ENCODE measurements around the gene POU2F1. TPM values are rescaled to one million over a fixed set of nuclear protein-coding genes. Genes with fewer than 3 reads are reported as not detected.

Gene POU2F1
- total RNA-seq, 2 donors from 2014 or later, result 48.6 to 49.4 TPM

DNA sequence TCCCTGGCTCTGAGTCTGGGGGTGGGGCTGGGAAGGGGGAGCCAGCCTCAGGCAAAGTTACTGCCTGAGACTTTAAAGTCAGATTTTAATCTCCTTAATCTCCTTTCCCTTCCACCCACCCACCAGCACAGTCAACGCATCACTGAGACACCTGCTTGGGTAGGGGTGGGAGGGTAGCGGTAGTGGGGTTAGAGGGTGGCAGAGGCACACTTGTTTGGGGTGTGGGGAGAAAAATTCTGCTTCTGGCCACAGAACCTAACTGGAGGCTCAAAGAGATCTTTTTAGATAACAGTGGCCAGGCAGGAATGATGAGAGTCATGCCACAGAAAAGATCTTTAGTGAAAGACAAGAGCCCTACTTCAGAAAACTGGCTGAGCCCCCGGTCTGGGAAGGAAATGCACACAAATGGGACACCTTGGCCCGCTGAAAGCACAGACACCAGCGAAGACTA lies 253.5 kb downstream of the POU2F1 start:
- peaks cover 10% of the 10 kb centered on the region for H3K4me1 Mint-ChIP-seq
- H3K4me1 ChIP-seq (ENCODE audit: control insufficient read depth, insufficient read depth, low read length), result no peaks in the 10 kb centered on the region
- H3K36me3 ChIP-seq (ENCODE audit: control insufficient read depth, insufficient read depth, low read length), result no peaks in the 10 kb centered on the region
- DNase-seq, result peak; percentile 28
- peaks cover 5% of the 10 kb centered on the region for H3K9me3 Mint-ChIP-seq
- H3K9me3 ChIP-seq (ENCODE audit: control insufficient read depth, low read length), result no peaks in the 10 kb centered on the region
- H3K27me3 Mint-ChIP-seq (ENCODE audit: insufficient read depth), result peaks cover 4% of the 10 kb centered on the region
- H3K27ac ChIP-seq (ENCODE audit: low read depth, low read length), result no peak overlapping the region
- WGBS, 2 experiments (ENCODE audit: insufficient coverage in 1 of 2, insufficient read length in 1 of 2), result 85 to 91% methylated on average over 3 to 5 of the region's 5 CpGs
- H3K27me3 ChIP-seq (ENCODE audit: control insufficient read depth, insufficient read depth, low read length, poor library complexity, severe bottlenecking), result no peaks in the 10 kb centered on the region
- H3K36me3 Mint-ChIP-seq (ENCODE audit: low read depth), result no peaks in the 10 kb centered on the region
- H3K4me3 Mint-ChIP-seq, result no peak overlapping the region
- H3K4me3 ChIP-seq (ENCODE audit: low read length), result no peak overlapping the region
- TF ChIP-seq, protein P1, sequence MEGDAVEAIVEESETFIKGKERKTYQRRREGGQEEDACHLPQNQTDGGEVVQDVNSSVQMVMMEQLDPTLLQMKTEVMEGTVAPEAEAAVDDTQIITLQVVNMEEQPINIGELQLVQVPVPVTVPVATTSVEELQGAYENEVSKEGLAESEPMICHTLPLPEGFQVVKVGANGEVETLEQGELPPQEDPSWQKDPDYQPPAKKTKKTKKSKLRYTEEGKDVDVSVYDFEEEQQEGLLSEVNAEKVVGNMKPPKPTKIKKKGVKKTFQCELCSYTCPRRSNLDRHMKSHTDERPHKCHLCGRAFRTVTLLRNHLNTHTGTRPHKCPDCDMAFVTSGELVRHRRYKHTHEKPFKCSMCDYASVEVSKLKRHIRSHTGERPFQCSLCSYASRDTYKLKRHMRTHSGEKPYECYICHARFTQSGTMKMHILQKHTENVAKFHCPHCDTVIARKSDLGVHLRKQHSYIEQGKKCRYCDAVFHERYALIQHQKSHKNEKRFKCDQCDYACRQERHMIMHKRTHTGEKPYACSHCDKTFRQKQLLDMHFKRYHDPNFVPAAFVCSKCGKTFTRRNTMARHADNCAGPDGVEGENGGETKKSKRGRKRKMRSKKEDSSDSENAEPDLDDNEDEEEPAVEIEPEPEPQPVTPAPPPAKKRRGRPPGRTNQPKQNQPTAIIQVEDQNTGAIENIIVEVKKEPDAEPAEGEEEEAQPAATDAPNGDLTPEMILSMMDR (conservative IDR thresholded peaks at IDR 0.05), result no peak
- H3K9ac ChIP-seq (ENCODE audit: extremely low read depth, low read length, poor library complexity, severe bottlenecking), result no peak overlapping the region
- H3K27ac Mint-ChIP-seq, result no peak overlapping the region

DNA sequence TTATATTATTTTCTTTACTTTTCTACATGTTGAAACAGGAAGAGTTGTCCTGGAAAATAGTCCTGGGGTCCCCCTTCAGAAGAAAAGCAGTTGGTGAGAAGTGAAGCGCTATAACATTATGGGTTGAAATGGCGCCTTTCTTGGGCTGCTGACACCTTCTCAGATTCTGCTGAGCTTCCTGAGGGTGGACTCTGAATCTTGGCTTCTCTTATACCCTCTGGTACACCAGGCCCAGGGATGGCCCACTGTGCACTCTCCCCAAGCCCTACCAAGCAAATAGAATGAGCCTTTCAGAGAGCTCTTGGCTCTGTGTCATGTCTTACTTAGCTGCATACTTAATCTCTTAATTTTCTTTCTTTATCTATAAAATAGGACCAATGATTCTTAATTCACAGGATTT lies 255.4 kb downstream of the POU2F1 start:
- Mint-ChIP-seq H3K36me3 (ENCODE audit: low read depth) (no peaks in the 10 kb centered on the region), H3K27me3 (ENCODE audit: insufficient read depth) (peaks cover 4% of the 10 kb centered on the region), H3K9me3 (peaks cover 5% of the 10 kb centered on the region), H3K27ac (no peak overlapping the region), H3K4me3 (no peak overlapping the region), H3K4me1 (peaks cover 10% of the 10 kb centered on the region)
- H3K4me3 ChIP-seq (ENCODE audit: low read length), result no peak overlapping the region
- no peaks in the 10 kb centered on the region for H3K27me3 ChIP-seq (ENCODE audit: control insufficient read depth, insufficient read depth, low read length, poor library complexity, severe bottlenecking)
- TF ChIP-seq, protein P1 (conservative IDR thresholded peaks at IDR 0.05), result no peak
- H3K36me3 ChIP-seq (ENCODE audit: control insufficient read depth, insufficient read depth, low read length), result no peaks in the 10 kb centered on the region
- H3K9me3 ChIP-seq (ENCODE audit: control insufficient read depth, low read length), result no peaks in the 10 kb centered on the region
- DNase-seq, result no peak
- 95 to 100% methylated on average over 2 of the region's 2 CpGs for WGBS, 2 experiments (ENCODE audit: insufficient coverage in 1 of 2, insufficient read length in 1 of 2)
- no peak overlapping the region for H3K9ac ChIP-seq (ENCODE audit: extremely low read depth, low read length, poor library complexity, severe bottlenecking)
- H3K4me1 ChIP-seq (ENCODE audit: control insufficient read depth, insufficient read depth, low read length), result no peaks in the 10 kb centered on the region
- H3K27ac ChIP-seq (ENCODE audit: low read depth, low read length), result no peak overlapping the region

Other genes with a start within 250 kb of the POU2F1 start
- 1 to 10 TPM in 1 of 2 donors, under 1 TPM in 1; 1.00 to 1.4 TPM for gene ILDR2, start 245.3 kb upstream of the POU2F1 start, total RNA-seq
- gene MAEL, start 231.6 kb upstream of the POU2F1 start, total RNA-seq, result under 1 TPM in 1 of 2 donors, not detected in 1; 0.27 TPM
- 1 to 10 TPM in 1 of 2 donors, under 1 TPM in 1; 0.37 to 1.5 TPM for gene GPA33, start 130.5 kb upstream of the POU2F1 start, total RNA-seq
- 1 to 10 TPM in 1 of 2 donors, under 1 TPM in 1; 0.99 to 5.2 TPM for gene STYXL2, start 126.8 kb upstream of the POU2F1 start, total RNA-seq

All from endodermal cell (in vitro differentiated cells).